Measurements from ENCODE around the gene CHMP3.

DNA sequence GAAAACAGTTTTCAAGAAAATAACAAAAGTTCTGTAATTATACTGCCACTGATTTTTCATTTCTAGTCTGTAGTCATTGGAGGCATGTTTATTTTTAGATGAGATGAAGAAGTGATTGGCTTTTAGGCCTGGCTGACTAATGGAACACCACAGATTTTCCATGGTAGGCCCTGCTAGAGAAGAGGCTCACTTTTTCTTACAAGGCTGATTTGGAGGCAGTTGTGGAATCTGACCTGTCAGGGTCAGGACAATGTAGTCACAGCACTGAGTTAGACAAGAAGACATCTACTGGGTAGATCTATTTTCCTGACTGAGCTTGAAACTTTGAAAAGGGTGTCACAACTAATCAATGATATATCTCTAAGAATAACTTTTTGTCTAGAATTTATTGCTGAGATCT is 78.1 kb downstream of the CHMP3 start:
- TF ChIP-seq EZH2 (IDR thresholded peaks at IDR 0.05; ENCODE audit: borderline replicate concordance, insufficient read depth, low read depth, low read length, poor library complexity, severe bottlenecking) = no peak
- TF ChIP-seq, protein P1, sequence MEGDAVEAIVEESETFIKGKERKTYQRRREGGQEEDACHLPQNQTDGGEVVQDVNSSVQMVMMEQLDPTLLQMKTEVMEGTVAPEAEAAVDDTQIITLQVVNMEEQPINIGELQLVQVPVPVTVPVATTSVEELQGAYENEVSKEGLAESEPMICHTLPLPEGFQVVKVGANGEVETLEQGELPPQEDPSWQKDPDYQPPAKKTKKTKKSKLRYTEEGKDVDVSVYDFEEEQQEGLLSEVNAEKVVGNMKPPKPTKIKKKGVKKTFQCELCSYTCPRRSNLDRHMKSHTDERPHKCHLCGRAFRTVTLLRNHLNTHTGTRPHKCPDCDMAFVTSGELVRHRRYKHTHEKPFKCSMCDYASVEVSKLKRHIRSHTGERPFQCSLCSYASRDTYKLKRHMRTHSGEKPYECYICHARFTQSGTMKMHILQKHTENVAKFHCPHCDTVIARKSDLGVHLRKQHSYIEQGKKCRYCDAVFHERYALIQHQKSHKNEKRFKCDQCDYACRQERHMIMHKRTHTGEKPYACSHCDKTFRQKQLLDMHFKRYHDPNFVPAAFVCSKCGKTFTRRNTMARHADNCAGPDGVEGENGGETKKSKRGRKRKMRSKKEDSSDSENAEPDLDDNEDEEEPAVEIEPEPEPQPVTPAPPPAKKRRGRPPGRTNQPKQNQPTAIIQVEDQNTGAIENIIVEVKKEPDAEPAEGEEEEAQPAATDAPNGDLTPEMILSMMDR (IDR thresholded peaks at IDR 0.05) = no peak

Data from B cell (primary cell).